ENCODE measurements around the gene LSM14B.
A peak's percentile ranks its signal among the peaks of the same experiment; 100 is the strongest.

LSM14B gene

GRCh38 chr20:62116558-62117361 is 5.5 kb upstream of the LSM14B start:
- no peak overlapping the region for H3K27ac ChIP-seq (ENCODE audit: low read depth, low read length)
- no peak overlapping the region for H3K9ac ChIP-seq (ENCODE audit: low read length)
- H3K36me3 ChIP-seq (ENCODE audit: control insufficient read depth, insufficient read depth, low read length) = no peaks in the 10 kb centered on the region
- no peaks in the 10 kb centered on the region for H3K4me1 ChIP-seq (ENCODE audit: control insufficient read depth, insufficient read depth, low read length)
- H3K4me3 ChIP-seq (ENCODE audit: low read length) = no peak overlapping the region
- H3K27me3 ChIP-seq (ENCODE audit: control insufficient read depth, insufficient read depth, low read length) = no peaks in the 10 kb centered on the region

- Histone ChIP-seq H3K9ac (ENCODE audit: low read length) (no peak overlapping the region), H3K4me1 (ENCODE audit: control insufficient read depth, insufficient read depth, low read length) (no peaks in the 10 kb centered on the region), H3K27ac (ENCODE audit: low read depth, low read length) (no peak overlapping the region)
These were observed 5.0 kb upstream of the LSM14B start for GRCh38 chr20:62117362-62117646.

GRCh38 chr20:62117658-62118057 is 4.6 kb upstream of the LSM14B start:
- Histone ChIP-seq H3K36me3 (ENCODE audit: control insufficient read depth, insufficient read depth, low read length) (no peaks in the 10 kb centered on the region), H3K4me3 (ENCODE audit: low read length) (no peak overlapping the region), H3K9ac (ENCODE audit: low read length) (no peak overlapping the region), H3K27me3 (ENCODE audit: control insufficient read depth, insufficient read depth, low read length) (no peaks in the 10 kb centered on the region), H3K4me1 (ENCODE audit: control insufficient read depth, insufficient read depth, low read length) (no peaks in the 10 kb centered on the region), H3K27ac (ENCODE audit: low read depth, low read length) (no peak overlapping the region)

More at GRCh38 chr20:62117362-62117646, 5.0 kb upstream of the LSM14B start:
- Histone ChIP-seq H3K4me3 (ENCODE audit: low read length) (no peak overlapping the region), H3K36me3 (ENCODE audit: control insufficient read depth, insufficient read depth, low read length) (no peaks in the 10 kb centered on the region), H3K27me3 (ENCODE audit: control insufficient read depth, insufficient read depth, low read length) (no peaks in the 10 kb centered on the region)

GRCh38 chr20:62118113-62119043 is 3.9 kb upstream of the LSM14B start:
- Histone ChIP-seq H3K27ac (ENCODE audit: low read depth, low read length) (no peak overlapping the region), H3K27me3 (ENCODE audit: control insufficient read depth, insufficient read depth, low read length) (no peaks in the 10 kb centered on the region), H3K36me3 (ENCODE audit: control insufficient read depth, insufficient read depth, low read length) (no peaks in the 10 kb centered on the region)

GRCh38 chr20:62119115-62119514 is 3.2 kb upstream of the LSM14B start:
- H3K4me1 ChIP-seq (ENCODE audit: control insufficient read depth, insufficient read depth, low read length) = no peaks in the 10 kb centered on the region
- no peak overlapping the region for H3K27ac ChIP-seq (ENCODE audit: low read depth, low read length)
- H3K27me3 ChIP-seq (ENCODE audit: control insufficient read depth, insufficient read depth, low read length) = no peaks in the 10 kb centered on the region
- no peak overlapping the region for H3K9ac ChIP-seq (ENCODE audit: low read length)
- no peak overlapping the region for H3K4me3 ChIP-seq (ENCODE audit: low read length)
- H3K36me3 ChIP-seq (ENCODE audit: control insufficient read depth, insufficient read depth, low read length) = no peaks in the 10 kb centered on the region

More at GRCh38 chr20:62118113-62119043, 3.9 kb upstream of the LSM14B start:
- Histone ChIP-seq H3K4me1 (ENCODE audit: control insufficient read depth, insufficient read depth, low read length) (no peaks in the 10 kb centered on the region), H3K9ac (ENCODE audit: low read length) (no peak overlapping the region), H3K4me3 (ENCODE audit: low read length) (no peak overlapping the region)

- Histone ChIP-seq H3K4me3 (ENCODE audit: low read length) (no peak overlapping the region), H3K27ac (ENCODE audit: low read depth, low read length) (no peak overlapping the region), H3K36me3 (ENCODE audit: control insufficient read depth, insufficient read depth, low read length) (no peaks in the 10 kb centered on the region), H3K9ac (ENCODE audit: low read length) (no peak overlapping the region), H3K27me3 (ENCODE audit: control insufficient read depth, insufficient read depth, low read length) (no peaks in the 10 kb centered on the region), H3K4me1 (ENCODE audit: control insufficient read depth, insufficient read depth, low read length) (no peaks in the 10 kb centered on the region)
These were observed 2.5 kb upstream of the LSM14B start for GRCh38 chr20:62119591-62120364.

GRCh38 chr20:62120365-62120762 is 1.9 kb upstream of the LSM14B start:
- Histone ChIP-seq H3K9ac (ENCODE audit: low read length) (no peak overlapping the region), H3K4me3 (ENCODE audit: low read length) (no peak overlapping the region), H3K27me3 (ENCODE audit: control insufficient read depth, insufficient read depth, low read length) (no peaks in the 10 kb centered on the region), H3K36me3 (ENCODE audit: control insufficient read depth, insufficient read depth, low read length) (peaks cover 4% of the 10 kb centered on the region), H3K27ac (ENCODE audit: low read depth, low read length) (no peak overlapping the region), H3K4me1 (ENCODE audit: control insufficient read depth, insufficient read depth, low read length) (no peaks in the 10 kb centered on the region)

GRCh38 chr20:62120990-62121775 is 1.1 kb upstream of the LSM14B start:
- H3K4me3 ChIP-seq (ENCODE audit: low read length) = peak overlapping the region; percentile 66
- H3K27ac ChIP-seq (ENCODE audit: low read depth, low read length) = peak overlapping the region; percentile 90

GRCh38 chr20:62122654-62123449 is 577 bp downstream of the LSM14B start:
- Histone ChIP-seq H3K9ac (ENCODE audit: low read length) (peak overlapping the region; percentile 10), H3K4me3 (ENCODE audit: low read length) (peak overlapping the region; percentile 79), H3K4me1 (ENCODE audit: control insufficient read depth, insufficient read depth, low read length) (no peaks in the 10 kb centered on the region), H3K36me3 (ENCODE audit: control insufficient read depth, insufficient read depth, low read length) (peaks cover 14% of the 10 kb centered on the region), H3K27ac (ENCODE audit: low read depth, low read length) (peak overlapping the region; percentile 76), H3K27me3 (ENCODE audit: control insufficient read depth, insufficient read depth, low read length) (no peaks in the 10 kb centered on the region)

More at GRCh38 chr20:62120990-62121775, 1.1 kb upstream of the LSM14B start:
- no peak overlapping the region for H3K9ac ChIP-seq (ENCODE audit: low read length)
- peaks cover 4% of the 10 kb centered on the region for H3K36me3 ChIP-seq (ENCODE audit: control insufficient read depth, insufficient read depth, low read length)
- H3K27me3 ChIP-seq (ENCODE audit: control insufficient read depth, insufficient read depth, low read length) = no peaks in the 10 kb centered on the region
- no peaks in the 10 kb centered on the region for H3K4me1 ChIP-seq (ENCODE audit: control insufficient read depth, insufficient read depth, low read length)

- Histone ChIP-seq H3K27me3 (ENCODE audit: control insufficient read depth, insufficient read depth, low read length) (no peaks in the 10 kb centered on the region), H3K4me3 (ENCODE audit: low read length) (peak overlapping the region; percentile 79), H3K9ac (ENCODE audit: low read length) (no peak overlapping the region), H3K27ac (ENCODE audit: low read depth, low read length) (peak overlapping the region; percentile 76), H3K4me1 (ENCODE audit: control insufficient read depth, insufficient read depth, low read length) (no peaks in the 10 kb centered on the region), H3K36me3 (ENCODE audit: control insufficient read depth, insufficient read depth, low read length) (peaks cover 20% of the 10 kb centered on the region)
These were observed 1.3 kb downstream of the LSM14B start for GRCh38 chr20:62123450-62124118.

GRCh38 chr20:62126141-62126540 is 3.9 kb downstream of the LSM14B start:
- H3K36me3 ChIP-seq (ENCODE audit: control insufficient read depth, insufficient read depth, low read length) = peaks cover 45% of the 10 kb centered on the region
- no peaks in the 10 kb centered on the region for H3K4me1 ChIP-seq (ENCODE audit: control insufficient read depth, insufficient read depth, low read length)
- H3K27ac ChIP-seq (ENCODE audit: low read depth, low read length) = no peak overlapping the region
- no peak overlapping the region for H3K4me3 ChIP-seq (ENCODE audit: low read length)
- H3K27me3 ChIP-seq (ENCODE audit: control insufficient read depth, insufficient read depth, low read length) = no peaks in the 10 kb centered on the region
- no peak overlapping the region for H3K9ac ChIP-seq (ENCODE audit: low read length)
